NCI-H2171 treated with DMSO at 0.1 percent for 48 hours (cell line): ENCODE results near the gene MMP15.

Experiments used
- DNase-seq: peaks from one replicate; lab custom pipeline; 2025; lab: John Stamatoyannopoulos, UW

MMP15 gene

GRCh38 chr16:58035356-58036170, 10.0 kb downstream of the MMP15 start:
- DNase-seq: no peak

GRCh38 chr16:58036943-58037342, 11.4 kb downstream of the MMP15 start:
- no peak for DNase-seq

- no peak for DNase-seq
These were observed 12.0 kb downstream of the MMP15 start for GRCh38 chr16:58037365-58038057.

- no peak for DNase-seq
These were observed 12.7 kb downstream of the MMP15 start for GRCh38 chr16:58038219-58038641.

- no peak for DNase-seq
These were observed 14.4 kb downstream of the MMP15 start for GRCh38 chr16:58039829-58040495.

- no peak for DNase-seq
These were observed 14.9 kb downstream of the MMP15 start for GRCh38 chr16:58040496-58040846.

GRCh38 chr16:58040945-58041627, 15.5 kb downstream of the MMP15 start:
- no peak for DNase-seq

GRCh38 chr16:58041628-58041955, 16.0 kb downstream of the MMP15 start:
- DNase-seq: no peak

GRCh38 chr16:58042001-58042885, 16.7 kb downstream of the MMP15 start:
- DNase-seq: no peak

- no peak for DNase-seq
These were observed 17.4 kb downstream of the MMP15 start for GRCh38 chr16:58042886-58043515.

- no peak for DNase-seq
These were observed 18.1 kb downstream of the MMP15 start for GRCh38 chr16:58043571-58044155.

- no peak for DNase-seq
These were observed 18.9 kb downstream of the MMP15 start for GRCh38 chr16:58044266-58045019.

- no peak for DNase-seq
These were observed 19.5 kb downstream of the MMP15 start for GRCh38 chr16:58045096-58045495.

GRCh38 chr16:58046054-58046881, 20.7 kb downstream of the MMP15 start:
- no peak for DNase-seq

GRCh38 chr16:58046936-58047335, 21.4 kb downstream of the MMP15 start:
- no peak for DNase-seq

- DNase-seq: no peak
These were observed 22.2 kb downstream of the MMP15 start for GRCh38 chr16:58047557-58048348.

- DNase-seq: no peak
These were observed 23.1 kb downstream of the MMP15 start for GRCh38 chr16:58048494-58049231.
